HepG2 (cell line): ENCODE data around the gene TAF1C. TPM values are rescaled to one million over a fixed set of nuclear protein-coding genes. Genes with fewer than 3 reads are reported as not detected.

Source experiments
- ATAC-seq: fragments of 200-7000 bp; cut with Tn5 transposase; 3 replicates; pipeline ENCODE4 v1.9.1; 2020; ENCODE audit warnings: mild to moderate bottlenecking, moderate library complexity
- BruUV-seq: library from RNA; stranded (reverse); fragments of 400-500 nt; replicated peaks from 2 replicates; lab custom pipeline; 2021; lab: Mats Ljungman, UMichigan
- CTCF ChIA-PET: fragments of 300-600 bp; formaldehyde crosslinking; extraction: SDS; loops from one replicate; lab custom pipeline; 2021; ENCODE audit warnings: low total read pairs, inconsistent platforms, low intra/inter-chr PET ratio; lab: Yijun Ruan, JAX
- POLR2A ChIA-PET: fragments of 350-600 bp; sonication (Branson Sonifier 250); formaldehyde crosslinking; loops from one replicate; lab custom pipeline; 2020; ENCODE audit warnings: antibody characterized with exemption, inconsistent platforms; lab: Yijun Ruan, JAX
- DNase-seq: peaks from one replicate; pipeline ENCODE4 v3.0.0-alpha.2; 2015; ENCODE audit warnings: low spot score
- FAIRE-seq: peaks from 3 replicates; lab custom pipeline; 2011; peaks lifted over from hg19 to GRCh38; lab: Jason Lieb, UNC
- H2AFZ ChIP-seq: one replicate; pipeline ENCODE4 v1.6.1; 2011; ENCODE audit warnings: low read length, inconsistent platforms
- H3K27ac ChIP-seq: fragments of 300-600 bp; 3 replicates; pipeline ENCODE4 v1.8.0; 2011; ENCODE audit warnings: mixed run types, mild to moderate bottlenecking, mixed read lengths, low read length, inconsistent platforms; ENCODE audit not compliant: insufficient read depth; ENCODE audit errors: extremely low read length
- H3K27me3 ChIP-seq, 2 experiments: fragments of 200-600 bp in 1 of 2; 2 replicates in 1 of 2; 3 replicates in 1 of 2; pipeline versions ENCODE4 v1.6.0 to v1.8.0; 2011; ENCODE audit warnings: low read length in 2 of 2, mild to moderate bottlenecking in 2 of 2, moderate library complexity in 2 of 2, inconsistent platforms in 1 of 2; ENCODE audit not compliant: insufficient read depth in 2 of 2, control insufficient read depth in 1 of 2
- H3K36me3 ChIP-seq, 2 experiments: fragments of 200-600 bp in 1 of 2; replicated peaks in 1 of 2; 2 replicates in 1 of 2; 3 replicates in 1 of 2; pipeline versions ENCODE4 v1.5.1 to v1.8.0; 2011; ENCODE audit warnings: low read length in 2 of 2, inconsistent platforms in 1 of 2; ENCODE audit not compliant: insufficient read depth in 2 of 2, control insufficient read depth in 1 of 2
- H3K4me1 ChIP-seq: 2 replicates; pipeline ENCODE4 v1.5.1; 2012; ENCODE audit warnings: low read length, inconsistent platforms; ENCODE audit not compliant: insufficient read depth
- H3K4me2 ChIP-seq: 2 replicates; pipeline ENCODE4 v1.6.0; 2011; ENCODE audit warnings: low read depth, low read length, inconsistent platforms
- H3K4me3 ChIP-seq, 3 experiments: fragments of 200-600 bp in 1 of 3; sonication (generic), shearing (Covaris generic) in 1 of 3; replicated peaks in 1 of 3; 2 replicates each; pipeline ENCODE4 v1.5.1; 2011 to 2016; ENCODE audit warnings: low read length in 3 of 3, inconsistent platforms in 2 of 3, low read depth in 2 of 3, mild to moderate bottlenecking in 2 of 3, control low read depth in 1 of 3, mixed read lengths in 1 of 3; ENCODE audit not compliant: insufficient read depth in 1 of 3
- H3K79me2 ChIP-seq: one replicate; pipeline ENCODE4 v1.6.1; 2011; ENCODE audit warnings: low read length, inconsistent platforms; ENCODE audit not compliant: insufficient read depth
- H3K9ac ChIP-seq: 2 replicates; pipeline ENCODE4 v1.6.0; 2011; ENCODE audit warnings: mild to moderate bottlenecking, low read depth, low read length, inconsistent platforms; ENCODE audit not compliant: insufficient read depth
- H3K9me3 ChIP-seq: 2 replicates; pipeline ENCODE4 v1.5.1; 2012; ENCODE audit warnings: mild to moderate bottlenecking, low read length
- H4K20me1 ChIP-seq: 2 replicates; pipeline ENCODE4 v1.6.0; 2011; ENCODE audit warnings: inconsistent platforms, mild to moderate bottlenecking, low read length, moderate library complexity; ENCODE audit not compliant: insufficient read depth
- DDIT3 ChIP-seq: sonication (generic); formaldehyde crosslinking; IDR thresholded peaks from 2 replicates; pipeline ENCODE4 v1.4.0; 2020; ENCODE audit warnings: mild to moderate bottlenecking, missing genetic modification reagents
- HIC2 ChIP-seq: sonication (generic); formaldehyde crosslinking; IDR thresholded peaks from 2 replicates; pipeline ENCODE4 v1.9.0; 2022; ENCODE audit warnings: low read depth, missing genetic modification reagents
- JUND ChIP-seq: sonication (generic); formaldehyde crosslinking; IDR thresholded peaks from 2 replicates; pipeline ENCODE4 v1.8.0; 2022; ENCODE audit warnings: mild to moderate bottlenecking, missing genetic modification reagents
- KLF13 ChIP-seq: sonication (generic); formaldehyde crosslinking; IDR thresholded peaks from 2 replicates; pipeline ENCODE4 v1.4.0; 2020; ENCODE audit warnings: mild to moderate bottlenecking, missing genetic modification reagents
- NBN ChIP-seq: fragments of 450-650 bp; conservative IDR thresholded peaks from 2 replicates; pipeline ENCODE4 v1.6.1; 2017
- SETDB1 ChIP-seq: sonication (generic); formaldehyde crosslinking; IDR thresholded peaks from 2 replicates; pipeline ENCODE4 v1.5.1; 2020; ENCODE audit warnings: missing genetic modification reagents, mild to moderate bottlenecking, borderline replicate concordance
- ZC3H4 ChIP-seq: sonication (generic); formaldehyde crosslinking; IDR thresholded peaks from 2 replicates; pipeline ENCODE4 v1.4.0; 2020; ENCODE audit warnings: missing genetic modification reagents, borderline replicate concordance
- ZNF432 ChIP-seq: sonication (generic); formaldehyde crosslinking; IDR thresholded peaks from 2 replicates; pipeline ENCODE4 v1.5.0; 2020; ENCODE audit warnings: missing genetic modification reagents, mild to moderate bottlenecking, borderline replicate concordance
- WGBS: methylation state at CpG from one replicate; pipeline ENCODE4 v1.1.6; 2017; ENCODE audit warnings: low lambda C conversion rate; 5-methylcytosine and 5-hydroxymethylcytosine counted together
- in situ Hi-C: cut with HindIII; loops from 2 replicates; pipeline ENCODE4 v1.10.0; 2017; ENCODE audit warnings: low pct_unique_long_range_greater_than_20kb; ENCODE audit not compliant: extremely low pct_ligation_motif_present
- intact Hi-C: fragments of 100-400 bp; cut with micrococcal nuclease; formaldehyde crosslinking; loops from one replicate; pipeline ENCODE4 v1.10.0; 2022; ENCODE audit not compliant: unreplicated experiment
- polyA plus RNA-seq, 8 experiments: library from polyadenylated mRNA; depleted of rRNA in 3 of 8; stranded (reverse) in 7 of 8; unstranded in 1 of 8; fragments of >200 nt; fragmentation: Illumina TruSeq in 4 of 8; extraction: Trizol in 4 of 8; gene quantifications; 2 replicates each; pipeline versions ENCODE4 v1.2.1 to v1.2.3, GENCODE V29; 2011 to 2016; ENCODE audit warnings: low read depth in 4 of 8, missing spikeins in 1 of 8, mixed read lengths in 1 of 8; ENCODE audit not compliant: insufficient read depth in 1 of 8
- total RNA-seq, 5 experiments: library from RNA; depleted of rRNA; stranded (reverse); fragments of >200 nt; fragmentation: Illumina TruSeq; extraction: Trizol; gene quantifications; 2 replicates each; pipeline ENCODE4 v1.2.3, GENCODE V29; 2016; ENCODE audit warnings: low read depth in 1 of 5
- TF ChIP-seq, protein P1 (sequence below): sonication (generic); formaldehyde crosslinking; IDR thresholded peaks from 2 replicates; pipeline ENCODE4 v1.9.0; 2021; ENCODE audit warnings: missing genetic modification reagents, borderline replicate concordance
- TF ChIP-seq, protein P2 (sequence below): sonication (generic); formaldehyde crosslinking; IDR thresholded peaks from 2 replicates; pipeline ENCODE4 v1.5.0; 2020; ENCODE audit warnings: mild to moderate bottlenecking, missing genetic modification reagents, borderline replicate concordance

The TAF1C gene
- total and polyA plus RNA-seq, 2 of the 13 experiments (the other 11 are each of a cell fraction or from before 2014, with no cell fraction given), result 15.6 to 20.8 TPM

DNA sequence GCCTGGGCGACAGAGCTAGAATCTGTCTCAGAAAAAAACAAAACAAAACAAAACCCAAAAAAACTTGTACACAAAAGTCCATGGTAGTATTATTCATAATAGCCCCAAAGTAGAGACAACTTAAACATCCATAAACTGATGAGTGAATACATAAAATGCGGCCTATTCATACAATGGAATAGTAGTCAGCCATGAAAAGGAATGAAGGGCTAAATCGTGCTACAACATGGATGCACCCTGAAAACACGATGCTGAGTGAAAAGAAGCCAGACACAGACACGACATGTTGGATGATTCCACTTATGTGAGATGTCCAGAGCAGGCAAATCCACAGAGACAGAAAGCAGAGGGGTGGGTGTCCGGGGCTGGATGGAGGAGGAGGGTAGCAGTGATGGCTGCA is 40.7 kb upstream of the TAF1C start (continued):
- TF ChIP-seq DDIT3 (CRISPR knock-in tag) (no peak), JUND (no peak), ZC3H4 (CRISPR knock-in tag) (no peak)
- TF ChIP-seq, protein P1, sequence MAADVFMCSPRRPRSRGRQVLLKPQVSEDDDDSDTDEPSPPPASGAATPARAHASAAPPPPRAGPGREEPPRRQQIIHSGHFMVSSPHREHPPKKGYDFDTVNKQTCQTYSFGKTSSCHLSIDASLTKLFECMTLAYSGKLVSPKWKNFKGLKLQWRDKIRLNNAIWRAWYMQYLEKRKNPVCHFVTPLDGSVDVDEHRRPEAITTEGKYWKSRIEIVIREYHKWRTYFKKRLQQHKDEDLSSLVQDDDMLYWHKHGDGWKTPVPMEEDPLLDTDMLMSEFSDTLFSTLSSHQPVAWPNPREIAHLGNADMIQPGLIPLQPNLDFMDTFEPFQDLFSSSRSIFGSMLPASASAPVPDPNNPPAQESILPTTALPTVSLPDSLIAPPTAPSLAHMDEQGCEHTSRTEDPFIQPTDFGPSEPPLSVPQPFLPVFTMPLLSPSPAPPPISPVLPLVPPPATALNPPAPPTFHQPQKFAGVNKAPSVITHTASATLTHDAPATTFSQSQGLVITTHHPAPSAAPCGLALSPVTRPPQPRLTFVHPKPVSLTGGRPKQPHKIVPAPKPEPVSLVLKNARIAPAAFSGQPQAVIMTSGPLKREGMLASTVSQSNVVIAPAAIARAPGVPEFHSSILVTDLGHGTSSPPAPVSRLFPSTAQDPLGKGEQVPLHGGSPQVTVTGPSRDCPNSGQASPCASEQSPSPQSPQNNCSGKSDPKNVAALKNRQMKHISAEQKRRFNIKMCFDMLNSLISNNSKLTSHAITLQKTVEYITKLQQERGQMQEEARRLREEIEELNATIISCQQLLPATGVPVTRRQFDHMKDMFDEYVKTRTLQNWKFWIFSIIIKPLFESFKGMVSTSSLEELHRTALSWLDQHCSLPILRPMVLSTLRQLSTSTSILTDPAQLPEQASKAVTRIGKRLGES (CRISPR knock-in tag), result no peak

GRCh38 chr16:84226026-84226425 is 39.2 kb upstream of the TAF1C start:
- Histone ChIP-seq H4K20me1 (no peaks in the 10 kb centered on the region), H2AFZ (no peak overlapping the region), H3K36me3 (no peaks in the 10 kb centered on the region), H3K79me2 (no peaks in the 10 kb centered on the region), H3K9me3 (no peaks in the 10 kb centered on the region), H3K4me3 (no peak overlapping the region), H3K27me3 (peaks cover 4 to 59% of the 10 kb centered on the region in 2 experiments; a peak in 4 of 5 replicates), H3K9ac (no peak overlapping the region), H3K4me2 (no peak overlapping the region), H3K27ac (no peak overlapping the region), H3K4me1 (peaks cover 5% of the 10 kb centered on the region; the same call in 1 of the 2 replicates)
- in situ Hi-C loops, result no loop called here
- DNase-seq (no peak), ATAC-seq (no peak), FAIRE-seq (no peak)
- ChIA-PET CTCF (no interaction called here), POLR2A (no interaction called here)
- WGBS, result 4% methylated on average over 7 of the region's 8 CpGs
- intact Hi-C loops, result no loop called here
- no TSS peak for BruUV-seq
- TF ChIP-seq KLF13 (no peak), SETDB1 (CRISPR knock-in tag) (no peak), NBN (no peak), HIC2 (CRISPR knock-in tag) (no peak), ZNF432 (CRISPR knock-in tag) (no peak)
- TF ChIP-seq, protein P2, sequence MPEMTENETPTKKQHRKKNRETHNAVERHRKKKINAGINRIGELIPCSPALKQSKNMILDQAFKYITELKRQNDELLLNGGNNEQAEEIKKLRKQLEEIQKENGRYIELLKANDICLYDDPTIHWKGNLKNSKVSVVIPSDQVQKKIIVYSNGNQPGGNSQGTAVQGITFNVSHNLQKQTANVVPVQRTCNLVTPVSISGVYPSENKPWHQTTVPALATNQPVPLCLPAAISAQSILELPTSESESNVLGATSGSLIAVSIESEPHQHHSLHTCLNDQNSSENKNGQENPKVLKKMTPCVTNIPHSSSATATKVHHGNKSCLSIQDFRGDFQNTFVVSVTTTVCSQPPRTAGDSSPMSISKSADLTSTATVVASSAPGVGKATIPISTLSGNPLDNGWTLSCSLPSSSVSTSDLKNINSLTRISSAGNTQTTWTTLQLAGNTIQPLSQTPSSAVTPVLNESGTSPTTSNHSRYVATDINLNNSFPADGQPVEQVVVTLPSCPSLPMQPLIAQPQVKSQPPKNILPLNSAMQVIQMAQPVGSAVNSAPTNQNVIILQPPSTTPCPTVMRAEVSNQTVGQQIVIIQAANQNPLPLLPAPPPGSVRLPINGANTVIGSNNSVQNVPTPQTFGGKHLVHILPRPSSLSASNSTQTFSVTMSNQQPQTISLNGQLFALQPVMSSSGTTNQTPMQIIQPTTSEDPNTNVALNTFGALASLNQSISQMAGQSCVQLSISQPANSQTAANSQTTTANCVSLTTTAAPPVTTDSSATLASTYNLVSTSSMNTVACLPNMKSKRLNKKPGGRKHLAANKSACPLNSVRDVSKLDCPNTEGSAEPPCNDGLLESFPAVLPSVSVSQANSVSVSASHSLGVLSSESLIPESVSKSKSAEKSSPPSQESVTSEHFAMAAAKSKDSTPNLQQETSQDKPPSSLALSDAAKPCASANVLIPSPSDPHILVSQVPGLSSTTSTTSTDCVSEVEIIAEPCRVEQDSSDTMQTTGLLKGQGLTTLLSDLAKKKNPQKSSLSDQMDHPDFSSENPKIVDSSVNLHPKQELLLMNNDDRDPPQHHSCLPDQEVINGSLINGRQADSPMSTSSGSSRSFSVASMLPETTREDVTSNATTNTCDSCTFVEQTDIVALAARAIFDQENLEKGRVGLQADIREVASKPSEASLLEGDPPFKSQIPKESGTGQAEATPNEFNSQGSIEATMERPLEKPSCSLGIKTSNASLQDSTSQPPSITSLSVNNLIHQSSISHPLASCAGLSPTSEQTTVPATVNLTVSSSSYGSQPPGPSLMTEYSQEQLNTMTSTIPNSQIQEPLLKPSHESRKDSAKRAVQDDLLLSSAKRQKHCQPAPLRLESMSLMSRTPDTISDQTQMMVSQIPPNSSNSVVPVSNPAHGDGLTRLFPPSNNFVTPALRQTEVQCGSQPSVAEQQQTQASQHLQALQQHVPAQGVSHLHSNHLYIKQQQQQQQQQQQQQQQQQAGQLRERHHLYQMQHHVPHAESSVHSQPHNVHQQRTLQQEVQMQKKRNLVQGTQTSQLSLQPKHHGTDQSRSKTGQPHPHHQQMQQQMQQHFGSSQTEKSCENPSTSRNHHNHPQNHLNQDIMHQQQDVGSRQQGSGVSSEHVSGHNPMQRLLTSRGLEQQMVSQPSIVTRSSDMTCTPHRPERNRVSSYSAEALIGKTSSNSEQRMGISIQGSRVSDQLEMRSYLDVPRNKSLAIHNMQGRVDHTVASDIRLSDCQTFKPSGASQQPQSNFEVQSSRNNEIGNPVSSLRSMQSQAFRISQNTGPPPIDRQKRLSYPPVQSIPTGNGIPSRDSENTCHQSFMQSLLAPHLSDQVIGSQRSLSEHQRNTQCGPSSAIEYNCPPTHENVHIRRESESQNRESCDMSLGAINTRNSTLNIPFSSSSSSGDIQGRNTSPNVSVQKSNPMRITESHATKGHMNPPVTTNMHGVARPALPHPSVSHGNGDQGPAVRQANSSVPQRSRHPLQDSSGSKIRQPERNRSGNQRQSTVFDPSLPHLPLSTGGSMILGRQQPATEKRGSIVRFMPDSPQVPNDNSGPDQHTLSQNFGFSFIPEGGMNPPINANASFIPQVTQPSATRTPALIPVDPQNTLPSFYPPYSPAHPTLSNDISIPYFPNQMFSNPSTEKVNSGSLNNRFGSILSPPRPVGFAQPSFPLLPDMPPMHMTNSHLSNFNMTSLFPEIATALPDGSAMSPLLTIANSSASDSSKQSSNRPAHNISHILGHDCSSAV, result no peak
